GM18511 (cell line): ENCODE results near the gene CNNM3.
A peak's percentile ranks its signal among the peaks of the same experiment; 100 is the strongest.

Experiments
- ATAC-seq: cut with Tn5 transposase; IDR thresholded peaks from one replicate; pipeline ENCODE4 v1.9.1; 2021; ENCODE audit warnings: mild to moderate bottlenecking, moderate library complexity; ENCODE audit not compliant: unreplicated experiment

Gene CNNM3

DNA sequence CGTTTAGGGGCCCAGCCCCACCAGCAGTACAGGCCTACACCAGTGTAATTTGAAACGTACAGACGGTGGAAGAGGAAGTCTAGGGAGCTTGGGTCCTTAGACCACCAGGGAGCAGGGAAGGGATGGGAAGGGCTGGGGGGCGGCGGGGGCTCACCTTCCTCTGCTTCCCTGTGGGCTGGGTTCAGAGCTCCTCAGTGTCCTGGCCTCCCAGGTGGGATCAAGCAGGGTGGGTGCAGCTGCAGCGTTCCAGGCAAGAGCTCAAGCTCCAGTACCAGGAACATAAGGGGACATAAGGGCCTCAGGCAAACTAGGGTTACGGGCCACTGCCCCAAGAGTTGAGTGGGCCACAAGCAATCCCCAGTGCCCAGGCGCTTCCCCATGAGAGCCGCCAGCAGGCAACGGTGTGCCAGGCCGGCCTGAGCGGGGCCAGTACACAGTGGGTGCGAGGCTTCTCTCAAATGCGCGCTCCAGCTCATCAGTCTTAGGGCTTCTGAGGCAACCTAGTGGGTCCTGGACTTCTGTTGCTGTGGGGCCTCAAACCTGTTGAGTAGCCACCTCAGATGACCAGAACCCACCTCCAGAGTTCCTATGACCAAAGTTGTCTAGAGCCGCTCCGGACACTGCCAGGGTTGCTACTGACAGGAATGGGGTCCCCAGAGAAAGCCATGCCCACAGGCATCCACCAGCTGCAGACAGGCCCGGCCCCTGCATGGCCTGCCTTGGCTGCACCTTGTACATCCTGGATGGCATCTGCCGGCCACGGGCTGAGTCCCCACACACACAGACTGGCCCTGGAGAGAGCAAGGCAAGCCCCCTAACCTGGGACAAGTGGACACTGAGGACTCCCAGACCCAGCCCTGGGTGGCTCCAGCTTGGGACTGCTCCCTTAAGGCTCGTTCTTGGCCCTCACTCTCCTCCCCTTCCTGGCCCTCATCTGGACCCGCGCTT is 22.6 kb downstream of the CNNM3 start:
- peak; percentile 14 for ATAC-seq

DNA sequence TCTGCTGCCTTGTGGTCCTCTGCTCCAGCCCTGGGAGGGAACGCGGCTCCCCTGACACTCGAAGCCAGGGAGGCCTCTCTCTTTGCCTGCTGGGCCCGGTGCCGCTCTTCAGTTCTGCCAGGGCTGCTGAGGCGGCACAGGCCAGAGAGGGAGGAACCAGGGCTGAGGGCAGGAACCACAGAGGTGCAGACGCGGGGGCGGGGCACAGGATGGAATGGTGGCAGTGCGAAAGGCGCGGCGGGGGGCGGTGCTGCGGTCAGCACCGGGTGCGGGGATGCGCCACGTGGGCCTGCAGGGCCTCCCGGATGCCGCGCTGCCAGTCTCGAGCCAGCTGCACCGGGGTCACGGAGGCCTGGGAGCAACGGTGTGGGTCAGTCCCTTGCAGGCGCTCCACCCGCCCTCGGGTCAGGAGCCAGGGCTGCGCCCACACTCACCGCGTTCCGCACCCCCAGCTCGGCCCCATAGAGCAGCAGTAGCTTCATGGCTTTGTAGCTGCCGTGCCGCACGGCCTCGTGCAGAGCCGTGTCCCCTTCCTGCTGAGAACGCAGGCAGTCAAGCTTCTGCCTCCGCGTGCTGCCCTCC is 23.3 kb downstream of the CNNM3 start:
- ATAC-seq: peak; percentile 92

GRCh38 chr2:96839875-96840850 is 24.1 kb downstream of the CNNM3 start:
- ATAC-seq: no peak

GRCh38 chr2:96841701-96842495 is 25.8 kb downstream of the CNNM3 start:
- no peak for ATAC-seq

GRCh38 chr2:96842600-96842999 is 26.5 kb downstream of the CNNM3 start:
- ATAC-seq: no peak

GRCh38 chr2:96843538-96844268 is 27.6 kb downstream of the CNNM3 start, which contains the start of gene ANKRD23:
TSS of gene ANKRD23 (minus strand) at chr2:96844021. CDS start at chr2:96843992, 29 bp downstream.
- ATAC-seq: no peak

GRCh38 chr2:96844405-96844808 is 28.3 kb downstream of the CNNM3 start:
- ATAC-seq: no peak

DNA sequence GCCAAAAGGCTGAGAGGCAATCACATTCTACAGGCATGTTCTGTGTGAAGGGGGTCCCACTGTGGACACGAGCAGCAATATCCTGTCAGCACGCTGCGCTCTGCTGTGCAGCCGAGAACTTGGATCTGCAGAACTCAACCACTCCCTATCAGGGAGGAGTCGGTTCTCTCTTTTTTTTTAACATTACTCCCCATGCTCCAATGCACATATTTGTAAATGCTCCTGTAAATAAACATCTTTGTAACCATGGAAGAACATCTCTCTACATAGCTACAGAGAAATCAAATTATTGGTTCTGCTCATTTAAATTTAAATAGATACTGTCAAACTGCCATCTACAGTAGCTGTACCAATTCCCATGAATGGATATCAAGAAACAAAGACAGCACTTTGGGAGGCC is 30.8 kb downstream of the CNNM3 start:
- no peak for ATAC-seq

GRCh38 chr2:96847586-96847985 is 31.5 kb downstream of the CNNM3 start:
- no peak for ATAC-seq

DNA sequence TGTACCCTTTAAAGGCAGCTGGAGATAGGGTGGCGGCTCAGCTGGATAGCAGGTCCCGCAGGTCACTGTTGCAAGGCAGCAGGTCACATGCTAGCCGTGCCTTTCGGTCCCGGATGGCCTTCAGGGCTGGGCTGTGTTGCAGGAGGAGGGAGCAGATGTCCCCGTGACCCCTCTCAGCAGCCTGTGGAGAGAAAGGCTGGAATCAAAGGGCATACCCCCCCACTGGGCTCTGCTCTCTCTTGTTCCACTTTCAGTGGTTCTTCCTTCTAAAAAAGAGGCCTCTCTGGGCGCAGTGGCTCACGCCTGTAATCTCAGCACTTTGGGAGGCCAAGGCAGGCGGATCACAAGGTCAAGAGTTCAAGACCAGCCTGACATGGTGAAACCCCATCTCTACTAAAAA is 32.2 kb downstream of the CNNM3 start:
- ATAC-seq: no peak

DNA sequence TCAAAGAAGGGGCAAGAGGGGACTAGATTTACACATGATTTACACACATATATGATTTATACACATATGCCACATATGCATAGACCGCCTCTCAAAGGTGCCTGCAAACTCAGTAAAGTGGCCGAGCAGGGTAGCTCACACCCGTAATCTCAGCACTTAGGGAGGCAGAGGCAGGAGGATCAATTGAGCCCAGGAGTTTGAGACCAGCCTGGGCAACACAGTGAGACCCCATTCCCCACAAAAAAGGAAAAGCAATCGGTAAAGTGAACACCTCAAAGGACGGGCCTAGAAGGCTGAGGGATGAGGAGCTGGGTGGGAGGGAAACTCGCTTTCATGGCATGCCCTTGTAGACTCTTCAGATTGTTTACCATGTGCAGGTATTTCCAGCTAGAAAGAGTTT is 36.6 kb downstream of the CNNM3 start:
- no peak for ATAC-seq

DNA sequence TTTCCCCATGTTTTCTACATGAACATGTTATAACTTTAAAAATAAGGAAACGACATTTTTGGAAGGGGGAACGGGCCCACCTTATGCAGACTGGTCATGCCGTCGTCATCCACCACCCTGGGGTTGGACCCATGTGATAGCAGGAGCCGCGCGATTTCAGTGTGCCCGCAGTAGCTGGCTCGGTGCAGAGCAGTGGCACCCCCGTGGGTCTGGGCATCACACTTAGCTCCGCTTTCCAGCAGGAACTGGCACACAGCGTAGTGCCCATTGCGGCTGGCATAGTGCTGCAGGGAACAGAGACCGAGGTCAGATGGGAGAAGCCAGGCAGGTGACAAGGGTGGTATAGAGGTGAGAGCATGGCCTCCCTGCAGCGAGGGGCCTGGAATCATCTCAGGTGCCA is 37.3 kb downstream of the CNNM3 start:
- no peak for ATAC-seq

- ATAC-seq: no peak
Measured at GRCh38 chr2:96856776-96857666, 41.0 kb downstream of the CNNM3 start.

GRCh38 chr2:96857667-96858372 is 41.8 kb downstream of the CNNM3 start, which contains the start of gene ANKRD39:
TSS of gene ANKRD39 (minus strand) at chr2:96858016. CDS start at chr2:96857987, 29 bp downstream.
- ATAC-seq: peak; percentile 96

GRCh38 chr2:96859099-96859649 is 43.1 kb downstream of the CNNM3 start:
- no peak for ATAC-seq

- no peak for ATAC-seq
Measured at GRCh38 chr2:96859681-96860064, 43.6 kb downstream of the CNNM3 start.
